GM12865 (cell line): ENCODE measurements around the gene PRKN.

Experiments
- DNase-seq: peaks from one replicate; pipeline ENCODE4 v3.0.0; 2010; ENCODE audit warnings: low read depth
- H3K4me3 ChIP-seq: 2 replicates; pipeline ENCODE4 v1.5.1; 2011; ENCODE audit warnings: mild to moderate bottlenecking, low read depth, low read length, control low read depth
- CTCF ChIP-seq: IDR thresholded peaks from 2 replicates; pipeline ENCODE4 v1.5.1; 2011; ENCODE audit warnings: low read length, control low read depth, low read depth, inconsistent platforms; ENCODE audit not compliant: insufficient read depth; ENCODE audit errors: missing control alignments

PRKN gene

GRCh38 chr6:162294029-162294428 lies 433.5 kb downstream of the PRKN start:
- TF ChIP-seq CTCF = no peak
- H3K4me3 ChIP-seq = no peak overlapping the region
- no peak for DNase-seq

- no peak for DNase-seq
- TF ChIP-seq CTCF = no peak
- H3K4me3 ChIP-seq = no peak overlapping the region
Measured at GRCh38 chr6:162292915-162293314, 434.7 kb downstream of the PRKN start.

- no peak for TF ChIP-seq CTCF
- no peak for DNase-seq
- H3K4me3 ChIP-seq = no peak overlapping the region
Measured at GRCh38 chr6:162290846-162291465, 436.6 kb downstream of the PRKN start.

GRCh38 chr6:162289972-162290371 lies 437.6 kb downstream of the PRKN start:
- TF ChIP-seq CTCF = no peak
- H3K4me3 ChIP-seq = no peak overlapping the region
- DNase-seq = no peak

- H3K4me3 ChIP-seq = no peak overlapping the region
- no peak for DNase-seq
- TF ChIP-seq CTCF = no peak
Measured at GRCh38 chr6:162273986-162274385, 453.6 kb downstream of the PRKN start.

GRCh38 chr6:162271922-162272321 lies 455.6 kb downstream of the PRKN start:
- no peak overlapping the region for H3K4me3 ChIP-seq
- DNase-seq = no peak
- no peak for TF ChIP-seq CTCF

GRCh38 chr6:162270966-162271365 lies 456.6 kb downstream of the PRKN start:
- no peak overlapping the region for H3K4me3 ChIP-seq
- no peak for TF ChIP-seq CTCF
- no peak for DNase-seq
